Measurements from ENCODE around the gene PLXNB2.
A peak's percentile ranks its signal among the peaks of the same experiment; 100 is the strongest.

The PLXNB2 gene

DNA sequence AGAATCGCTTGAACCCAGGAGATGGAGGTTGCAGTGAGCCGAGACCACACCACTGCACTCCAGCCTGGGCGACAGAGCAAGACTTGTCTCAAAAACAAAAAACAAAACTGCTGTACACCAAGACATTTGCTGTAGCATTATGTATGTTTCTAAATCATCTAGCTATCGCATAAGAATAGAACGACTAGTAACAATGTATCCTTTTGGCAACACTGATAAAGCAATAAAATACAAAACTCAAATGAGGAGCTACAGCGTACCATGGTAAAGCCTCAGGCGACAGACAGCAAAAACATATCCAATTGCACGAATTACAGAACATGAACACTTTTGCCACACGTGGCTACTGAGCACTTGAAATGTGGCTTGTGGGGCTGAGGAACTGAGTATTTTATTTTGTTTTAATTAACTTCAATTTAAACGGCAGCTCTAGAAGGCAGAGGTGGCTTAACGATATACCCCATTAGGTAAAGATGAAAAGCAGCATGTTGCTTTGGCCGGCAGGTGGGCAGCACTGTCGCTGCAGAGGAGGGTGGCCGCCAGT, 65.0 kb downstream of the PLXNB2 start:
- Histone ChIP-seq H3K79me2 (ENCODE audit: control insufficient read depth, insufficient read depth, low read length, poor library complexity) (peaks cover 11% of the 10 kb centered on the region), H3K18ac (ENCODE audit: low read length) (no peak overlapping the region), H4K91ac (ENCODE audit: low read depth, low read length) (no peak overlapping the region), H3K4me3 (ENCODE audit: low read depth, low read length) (no peak overlapping the region), H4K8ac (ENCODE audit: low read depth, low read length) (no peak overlapping the region), H3K36me3 (ENCODE audit: control insufficient read depth in 1 of 2, insufficient read depth in 2 of 2, low read length in 2 of 2) (peaks cover 26 to 30% of the 10 kb centered on the region in 2 experiments), H2BK12ac (ENCODE audit: low read length) (no peak overlapping the region), H3K4me2 (ENCODE audit: low read length) (no peak overlapping the region), H3K4me1 (ENCODE audit: control insufficient read depth in 1 of 2, insufficient read depth in 2 of 2, low read length in 2 of 2) (peaks cover 10 to 18% of the 10 kb centered on the region in 2 experiments), H3K14ac (ENCODE audit: low read length) (no peak overlapping the region), H2BK5ac (ENCODE audit: low read depth, low read length, poor library complexity) (no peak overlapping the region), H2AFZ (ENCODE audit: insufficient read depth, low read length, poor library complexity) (no peak overlapping the region), H2BK120ac (ENCODE audit: insufficient read depth, low read length, poor library complexity) (no peak overlapping the region), H3K79me1 (ENCODE audit: low read length) (peaks cover 7% of the 10 kb centered on the region), H2AK5ac (ENCODE audit: low read length) (no peak overlapping the region), H3K9ac (ENCODE audit: low read length) (no peak overlapping the region), H3K23ac (ENCODE audit: low read length) (no peak overlapping the region), H3K9me3 (ENCODE audit: insufficient read depth, low read depth, low read length) (peaks cover 2% of the 10 kb centered on the region), H3K4ac (ENCODE audit: low read depth, low read length) (no peak overlapping the region), H4K12ac (ENCODE audit: low read depth, low read length) (no peak overlapping the region), H3K27me3 (ENCODE audit: insufficient read depth, low read length) (no peaks in the 10 kb centered on the region), H3K27ac (ENCODE audit: low read depth, low read length) (no peak overlapping the region)
- no peak for DNase-seq
- WGBS (ENCODE audit: extremely low coverage, insufficient coverage, insufficient read length), result no CpG with 5 or more reads among the region's 14 CpGs

DNA sequence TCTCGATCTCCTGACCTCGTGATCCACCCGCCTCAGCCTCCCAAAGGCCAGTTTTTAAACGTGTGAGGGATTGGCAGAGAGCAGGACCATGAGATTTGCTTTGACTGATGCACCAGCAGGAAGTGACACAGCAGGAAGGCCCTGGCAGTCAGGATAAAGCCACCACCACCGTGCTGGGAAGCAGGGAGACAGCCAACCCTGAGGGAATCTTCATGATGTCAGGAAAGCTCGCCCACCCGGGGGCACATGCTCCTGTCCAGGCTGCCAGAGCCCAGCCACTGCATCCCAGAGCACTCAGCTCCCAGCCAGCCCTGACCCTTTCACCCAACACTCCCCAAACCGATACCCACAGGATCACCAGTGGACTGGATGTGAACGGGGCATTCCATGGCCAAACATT, 68.7 kb downstream of the PLXNB2 start:
- no peak overlapping the region for H2BK5ac ChIP-seq (ENCODE audit: low read depth, low read length, poor library complexity)
- H3K4me1 ChIP-seq (ENCODE audit: control insufficient read depth in 1 of 2, insufficient read depth in 2 of 2, low read length in 2 of 2), result peaks cover 3 to 7% of the 10 kb centered on the region in 2 experiments
- no peak overlapping the region for H3K18ac ChIP-seq (ENCODE audit: low read length)
- DNase-seq, result no peak
- peaks cover 16 to 18% of the 10 kb centered on the region in 2 experiments for H3K36me3 ChIP-seq (ENCODE audit: control insufficient read depth in 1 of 2, insufficient read depth in 2 of 2, low read length in 2 of 2)
- no peak overlapping the region for H2BK120ac ChIP-seq (ENCODE audit: insufficient read depth, low read length, poor library complexity)
- H3K4ac ChIP-seq (ENCODE audit: low read depth, low read length), result no peak overlapping the region
- no peaks in the 10 kb centered on the region for H3K79me1 ChIP-seq (ENCODE audit: low read length)
- H4K91ac ChIP-seq (ENCODE audit: low read depth, low read length), result no peak overlapping the region
- no peak overlapping the region for H2AK5ac ChIP-seq (ENCODE audit: low read length)
- H2BK12ac ChIP-seq (ENCODE audit: low read length), result no peak overlapping the region
- H3K23ac ChIP-seq (ENCODE audit: low read length), result no peak overlapping the region
- H3K14ac ChIP-seq (ENCODE audit: low read length), result no peak overlapping the region
- H3K27ac ChIP-seq (ENCODE audit: low read depth, low read length), result no peak overlapping the region
- H2AFZ ChIP-seq (ENCODE audit: insufficient read depth, low read length, poor library complexity), result no peak overlapping the region
- no peaks in the 10 kb centered on the region for H3K27me3 ChIP-seq (ENCODE audit: insufficient read depth, low read length)
- peaks cover 2% of the 10 kb centered on the region for H3K79me2 ChIP-seq (ENCODE audit: control insufficient read depth, insufficient read depth, low read length, poor library complexity)
- WGBS (ENCODE audit: extremely low coverage, insufficient coverage, insufficient read length), result no CpG with 5 or more reads among the region's 9 CpGs
- no peak overlapping the region for H3K4me2 ChIP-seq (ENCODE audit: low read length)
- H4K8ac ChIP-seq (ENCODE audit: low read depth, low read length), result no peak overlapping the region
- H3K9me3 ChIP-seq (ENCODE audit: insufficient read depth, low read depth, low read length), result peaks cover 19% of the 10 kb centered on the region
- no peak overlapping the region for H4K12ac ChIP-seq (ENCODE audit: low read depth, low read length)
- H3K4me3 ChIP-seq (ENCODE audit: low read depth, low read length), result no peak overlapping the region
- H3K9ac ChIP-seq (ENCODE audit: low read length), result no peak overlapping the region

DNA sequence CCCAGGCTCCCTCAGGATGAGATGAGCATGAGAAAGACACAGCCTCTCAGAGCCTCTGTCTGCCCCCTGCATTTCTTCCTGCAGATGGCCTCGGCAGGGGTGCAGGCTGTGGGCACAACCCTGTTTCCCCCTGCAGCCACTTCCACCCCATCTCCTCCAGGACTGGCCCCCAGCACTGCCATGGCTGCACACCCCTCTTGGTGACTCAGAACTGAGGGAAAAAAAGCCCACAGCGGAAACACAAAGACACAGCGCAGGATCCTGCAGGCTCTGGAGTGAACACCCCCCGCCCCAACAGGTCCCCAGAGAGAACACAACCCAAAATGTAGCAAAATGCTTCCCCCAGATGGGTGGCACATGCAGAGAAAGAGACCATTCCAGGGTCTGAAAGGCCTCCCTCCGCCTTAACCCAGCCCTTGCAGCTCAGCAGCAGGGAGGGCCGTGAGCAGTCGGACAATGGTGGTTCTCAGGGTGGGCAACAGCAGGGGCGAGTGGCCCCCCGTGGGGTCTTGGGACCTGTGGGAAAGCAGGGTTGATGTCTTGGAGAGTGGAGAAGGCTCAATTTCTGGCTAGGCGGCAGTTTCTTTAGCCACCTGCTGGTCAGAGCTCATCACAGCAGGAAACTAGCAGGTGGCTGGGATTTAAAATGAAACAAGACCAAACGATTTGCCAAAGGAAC, 70.6 kb downstream of the PLXNB2 start:
- H2AK5ac ChIP-seq (ENCODE audit: low read length), result no peak overlapping the region
- WGBS (ENCODE audit: extremely low coverage, insufficient coverage, insufficient read length), result no CpG with 5 or more reads among the region's 11 CpGs
- H4K12ac ChIP-seq (ENCODE audit: low read depth, low read length), result no peak overlapping the region
- no peak overlapping the region for H4K91ac ChIP-seq (ENCODE audit: low read depth, low read length)
- DNase-seq, result peak in 1 of 2 donors; percentile 31
- H3K23ac ChIP-seq (ENCODE audit: low read length), result no peak overlapping the region
- H3K9me3 ChIP-seq (ENCODE audit: insufficient read depth, low read depth, low read length), result peaks cover 19% of the 10 kb centered on the region
- H2BK12ac ChIP-seq (ENCODE audit: low read length), result no peak overlapping the region
- H3K4me3 ChIP-seq (ENCODE audit: low read depth, low read length), result no peak overlapping the region
- H3K4me1 ChIP-seq (ENCODE audit: control insufficient read depth in 1 of 2, insufficient read depth in 2 of 2, low read length in 2 of 2), result no peaks in the 10 kb centered on the region
- no peak overlapping the region for H4K8ac ChIP-seq (ENCODE audit: low read depth, low read length)
- no peak overlapping the region for H2BK120ac ChIP-seq (ENCODE audit: insufficient read depth, low read length, poor library complexity)
- H3K79me1 ChIP-seq (ENCODE audit: low read length), result no peaks in the 10 kb centered on the region
- H3K14ac ChIP-seq (ENCODE audit: low read length), result no peak overlapping the region
- H3K4ac ChIP-seq (ENCODE audit: low read depth, low read length), result no peak overlapping the region
- H3K18ac ChIP-seq (ENCODE audit: low read length), result no peak overlapping the region
- H3K79me2 ChIP-seq (ENCODE audit: control insufficient read depth, insufficient read depth, low read length, poor library complexity), result no peaks in the 10 kb centered on the region
- no peak overlapping the region for H2AFZ ChIP-seq (ENCODE audit: insufficient read depth, low read length, poor library complexity)
- no peak overlapping the region for H3K27ac ChIP-seq (ENCODE audit: low read depth, low read length)
- peaks cover 22 to 25% of the 10 kb centered on the region in 2 experiments for H3K36me3 ChIP-seq (ENCODE audit: control insufficient read depth in 1 of 2, insufficient read depth in 2 of 2, low read length in 2 of 2)
- no peak overlapping the region for H3K4me2 ChIP-seq (ENCODE audit: low read length)
- H2BK5ac ChIP-seq (ENCODE audit: low read depth, low read length, poor library complexity), result no peak overlapping the region
- H3K9ac ChIP-seq (ENCODE audit: low read length), result no peak overlapping the region
- no peaks in the 10 kb centered on the region for H3K27me3 ChIP-seq (ENCODE audit: insufficient read depth, low read length)

DNA sequence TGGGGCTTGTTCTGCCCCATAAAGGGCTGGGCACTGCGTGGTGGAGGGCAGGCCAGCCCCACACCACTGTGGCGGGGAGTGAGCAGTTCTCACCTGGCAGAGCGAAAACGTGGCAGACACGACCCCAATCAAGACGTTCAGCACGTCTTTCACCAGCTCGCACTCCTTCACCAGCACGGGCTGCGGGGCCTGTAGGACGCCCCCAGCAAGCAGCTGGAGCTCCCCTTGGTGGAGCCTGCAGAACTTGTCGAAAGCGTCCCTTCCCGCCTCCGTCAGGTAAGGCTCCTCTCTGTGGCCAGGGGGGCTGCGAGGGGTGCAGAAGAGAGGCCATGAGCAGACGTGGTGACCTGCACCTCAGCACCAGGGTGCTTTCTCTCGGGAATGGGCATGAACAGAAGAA, 74.2 kb downstream of the PLXNB2 start:
- no peaks in the 10 kb centered on the region for H3K79me2 ChIP-seq (ENCODE audit: control insufficient read depth, insufficient read depth, low read length, poor library complexity)
- H4K12ac ChIP-seq (ENCODE audit: low read depth, low read length), result no peak overlapping the region
- H2BK12ac ChIP-seq (ENCODE audit: low read length), result no peak overlapping the region
- H3K23ac ChIP-seq (ENCODE audit: low read length), result no peak overlapping the region
- peaks cover 19% of the 10 kb centered on the region for H3K9me3 ChIP-seq (ENCODE audit: insufficient read depth, low read depth, low read length)
- H2AFZ ChIP-seq (ENCODE audit: insufficient read depth, low read length, poor library complexity), result no peak overlapping the region
- WGBS (ENCODE audit: extremely low coverage, insufficient coverage, insufficient read length), result no CpG with 5 or more reads among the region's 18 CpGs
- H3K27me3 ChIP-seq (ENCODE audit: insufficient read depth, low read length), result no peaks in the 10 kb centered on the region
- no peak overlapping the region for H4K8ac ChIP-seq (ENCODE audit: low read depth, low read length)
- H2BK120ac ChIP-seq (ENCODE audit: insufficient read depth, low read length, poor library complexity), result no peak overlapping the region
- H3K4me2 ChIP-seq (ENCODE audit: low read length), result no peak overlapping the region
- no peaks in the 10 kb centered on the region for H3K79me1 ChIP-seq (ENCODE audit: low read length)
- H4K91ac ChIP-seq (ENCODE audit: low read depth, low read length), result no peak overlapping the region
- peaks cover 14 to 23% of the 10 kb centered on the region in 2 experiments for H3K36me3 ChIP-seq (ENCODE audit: control insufficient read depth in 1 of 2, insufficient read depth in 2 of 2, low read length in 2 of 2)
- H2BK5ac ChIP-seq (ENCODE audit: low read depth, low read length, poor library complexity), result no peak overlapping the region
- H3K14ac ChIP-seq (ENCODE audit: low read length), result no peak overlapping the region
- no peak overlapping the region for H3K18ac ChIP-seq (ENCODE audit: low read length)
- H3K27ac ChIP-seq (ENCODE audit: low read depth, low read length), result no peak overlapping the region
- H2AK5ac ChIP-seq (ENCODE audit: low read length), result no peak overlapping the region
- H3K4me1 ChIP-seq (ENCODE audit: control insufficient read depth in 1 of 2, insufficient read depth in 2 of 2, low read length in 2 of 2), result no peaks in the 10 kb centered on the region
- H3K9ac ChIP-seq (ENCODE audit: low read length), result no peak overlapping the region
- no peak overlapping the region for H3K4ac ChIP-seq (ENCODE audit: low read depth, low read length)
- no peak for DNase-seq
- H3K4me3 ChIP-seq (ENCODE audit: low read depth, low read length), result no peak overlapping the region

Data from trophoblast cell (in vitro differentiated cells and primary cell).